ENCODE results near the gene LIPI. TPM values are rescaled to one million over a fixed set of nuclear protein-coding genes. Genes with fewer than 3 reads are reported as not detected.

LIPI gene
- polyA plus RNA-seq = not detected

DNA sequence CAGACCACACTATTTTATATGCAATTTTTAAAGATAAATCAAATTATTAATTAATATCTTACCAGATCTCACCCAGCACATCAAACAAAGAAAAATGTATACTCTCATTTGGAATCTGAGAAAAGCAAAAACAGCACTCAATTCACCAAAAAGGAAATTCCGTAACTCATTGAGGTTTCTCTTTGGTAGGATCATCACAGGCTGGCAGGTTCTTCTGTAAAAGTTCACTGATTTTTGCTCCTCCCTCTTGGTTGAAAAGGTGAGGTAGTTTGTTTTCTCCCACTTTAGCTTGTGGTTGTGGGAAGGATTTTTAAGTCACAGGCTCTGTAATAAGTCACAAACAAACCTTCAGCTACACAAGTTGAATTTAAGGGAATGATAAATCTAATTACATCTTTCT is at the start of gene LIPI:
TSS of gene LIPI (minus strand) at position 218 of the 400 bp plus-strand sequence. CDS start at position 108, 110 bp downstream.
- Mint-ChIP-seq H3K4me1 (no peaks in the 10 kb centered on the region), H3K9me3 (peaks cover 0 to 1% (median 0%) of the 10 kb centered on the region in 3 donors), H3K36me3 (no peaks in the 10 kb centered on the region), H3K27me3 (peaks cover 4% of the 10 kb centered on the region), H3K27ac (no peak within 1 kb of the TSS), H3K4me3 (no peak within 1 kb of the TSS)

DNA sequence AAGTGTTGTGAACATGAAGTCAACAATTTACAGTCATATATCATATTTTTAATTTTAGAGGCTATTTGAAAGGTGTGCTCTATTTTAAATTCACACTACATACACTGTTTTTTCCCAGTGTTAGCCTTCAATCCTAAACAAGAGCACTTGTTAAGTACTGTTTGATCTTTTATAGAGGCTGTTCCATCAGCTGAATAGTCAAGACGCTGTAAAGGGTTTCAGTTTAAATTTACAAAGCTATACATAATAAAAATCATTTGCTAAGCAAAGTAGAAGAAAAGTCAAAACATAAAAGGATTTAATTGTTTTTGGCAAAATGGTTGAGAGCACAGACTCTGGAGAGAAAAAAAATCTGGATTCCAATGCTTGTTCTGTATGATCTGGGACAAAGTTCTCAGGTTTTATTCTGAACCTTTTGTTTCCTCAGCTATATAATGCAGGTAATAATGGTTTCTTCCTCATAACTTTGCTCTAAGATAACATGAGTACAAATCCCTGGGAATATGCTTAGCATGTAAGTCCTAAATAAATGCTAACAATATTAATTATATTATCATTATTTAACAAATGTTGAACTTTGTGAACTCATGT is 49.5 kb upstream of the LIPI start:
- no peaks in the 10 kb centered on the region for H3K4me1 Mint-ChIP-seq
- H3K27ac Mint-ChIP-seq = no peak overlapping the region

DNA sequence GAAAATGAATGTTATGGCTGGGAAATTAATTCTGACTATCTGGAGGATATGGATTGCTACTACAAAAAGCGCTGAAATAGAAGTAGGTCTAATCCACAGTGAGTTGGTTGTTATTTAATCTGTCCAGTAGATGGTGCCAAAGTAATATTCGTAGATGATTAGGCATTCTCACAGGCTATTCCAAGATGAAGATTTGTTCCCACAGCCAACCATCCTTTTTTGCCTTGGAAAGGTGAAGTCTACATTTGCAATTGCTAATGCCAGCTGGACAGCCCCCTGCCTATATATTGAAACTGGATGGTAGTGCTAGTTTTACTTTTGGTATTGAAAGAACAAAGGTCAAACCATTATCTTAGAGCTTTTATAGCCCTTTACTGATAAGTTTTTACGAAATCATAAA is 49.0 kb upstream of the LIPI start:
- H3K36me3 Mint-ChIP-seq = no peaks in the 10 kb centered on the region
- H3K9me3 Mint-ChIP-seq = no peaks in the 10 kb centered on the region
- no peak overlapping the region for H3K4me3 Mint-ChIP-seq
- H3K4me1 Mint-ChIP-seq = no peaks in the 10 kb centered on the region
- no peak overlapping the region for H3K27ac Mint-ChIP-seq
- H3K27me3 Mint-ChIP-seq = no peaks in the 10 kb centered on the region

More for the DNA sequence above, 49.5 kb upstream of the LIPI start:
- no peaks in the 10 kb centered on the region for H3K36me3 Mint-ChIP-seq
- no peak overlapping the region for H3K4me3 Mint-ChIP-seq
- H3K9me3 Mint-ChIP-seq = no peaks in the 10 kb centered on the region
- no peaks in the 10 kb centered on the region for H3K27me3 Mint-ChIP-seq

DNA sequence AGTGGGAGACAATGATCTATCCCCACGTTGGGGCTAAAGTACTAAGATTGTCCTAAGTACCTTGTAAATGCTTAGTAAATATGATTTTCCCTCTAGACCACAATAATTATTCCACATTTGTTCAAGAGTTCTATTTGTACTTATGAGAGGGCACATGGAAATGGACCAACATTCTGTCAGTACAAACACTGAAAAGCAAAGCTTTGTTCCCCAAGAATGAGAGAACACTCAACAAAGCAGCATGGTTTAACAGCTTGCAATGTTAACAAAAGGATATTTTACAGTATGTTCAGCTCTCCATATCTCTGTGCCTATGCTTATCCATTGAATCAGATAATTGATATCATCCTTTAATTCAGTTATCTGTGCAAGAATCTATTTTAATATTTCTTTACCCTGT is 40.6 kb upstream of the LIPI start:
- Mint-ChIP-seq H3K9me3 (peaks cover 0 to 7% (median 3%) of the 10 kb centered on the region in 3 donors), H3K4me1 (peaks cover 0 to 5% (median 4%) of the 10 kb centered on the region in 3 donors), H3K4me3 (no peak overlapping the region), H3K27ac (no peak overlapping the region), H3K36me3 (peaks cover 4% of the 10 kb centered on the region), H3K27me3 (peaks cover 5% of the 10 kb centered on the region)

DNA sequence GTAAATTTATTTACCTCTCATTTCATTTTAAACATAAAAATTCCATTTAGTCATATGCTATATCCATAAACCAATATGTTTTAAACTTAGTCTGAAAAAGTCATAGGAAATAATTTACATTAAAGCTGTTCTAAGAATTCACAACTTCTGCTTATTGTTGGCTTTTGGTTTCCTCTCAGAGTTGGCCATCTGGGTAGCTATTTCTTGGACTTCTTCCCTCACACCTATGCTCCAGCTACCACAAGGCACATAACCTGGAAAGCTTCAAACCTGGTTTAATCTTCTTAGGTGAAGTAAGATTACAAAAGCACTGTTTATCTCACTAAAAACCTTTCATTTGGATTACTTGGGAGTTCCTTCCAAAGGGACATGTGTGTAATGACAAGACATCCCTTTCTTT is 35.0 kb upstream of the LIPI start:
- H3K27ac Mint-ChIP-seq = no peak overlapping the region
- H3K36me3 Mint-ChIP-seq = peaks cover 4% of the 10 kb centered on the region
- H3K27me3 Mint-ChIP-seq = peaks cover 5% of the 10 kb centered on the region
- no peak overlapping the region for H3K4me3 Mint-ChIP-seq
- peaks cover 0 to 7% (median 3%) of the 10 kb centered on the region in 3 donors for H3K9me3 Mint-ChIP-seq
- H3K4me1 Mint-ChIP-seq = no peaks in the 10 kb centered on the region

DNA sequence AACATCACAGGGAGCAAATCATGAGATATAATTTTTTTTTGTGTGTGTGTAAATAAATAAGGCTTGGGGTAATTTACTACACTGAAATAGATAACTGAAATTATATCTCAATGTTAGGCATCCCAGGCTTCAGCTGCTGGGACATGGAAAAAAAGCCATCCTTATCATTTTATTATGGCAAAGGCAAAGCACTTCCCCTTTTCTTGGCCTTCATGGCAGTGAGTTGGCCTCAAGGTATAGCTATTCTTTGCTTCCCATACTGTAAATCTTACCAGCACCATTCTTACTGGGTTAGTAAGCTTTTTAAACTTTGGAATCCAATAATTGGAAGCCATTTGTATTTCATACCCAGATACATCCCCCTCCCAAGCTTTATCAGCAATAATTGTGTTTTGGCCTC is 34.2 kb upstream of the LIPI start:
- H3K4me1 Mint-ChIP-seq = no peaks in the 10 kb centered on the region
- peaks cover 5% of the 10 kb centered on the region for H3K27me3 Mint-ChIP-seq
- peaks cover 4% of the 10 kb centered on the region for H3K36me3 Mint-ChIP-seq
- no peak overlapping the region for H3K27ac Mint-ChIP-seq
- no peak overlapping the region for H3K4me3 Mint-ChIP-seq
- peaks cover 0 to 4% (median 2%) of the 10 kb centered on the region in 3 donors for H3K9me3 Mint-ChIP-seq

DNA sequence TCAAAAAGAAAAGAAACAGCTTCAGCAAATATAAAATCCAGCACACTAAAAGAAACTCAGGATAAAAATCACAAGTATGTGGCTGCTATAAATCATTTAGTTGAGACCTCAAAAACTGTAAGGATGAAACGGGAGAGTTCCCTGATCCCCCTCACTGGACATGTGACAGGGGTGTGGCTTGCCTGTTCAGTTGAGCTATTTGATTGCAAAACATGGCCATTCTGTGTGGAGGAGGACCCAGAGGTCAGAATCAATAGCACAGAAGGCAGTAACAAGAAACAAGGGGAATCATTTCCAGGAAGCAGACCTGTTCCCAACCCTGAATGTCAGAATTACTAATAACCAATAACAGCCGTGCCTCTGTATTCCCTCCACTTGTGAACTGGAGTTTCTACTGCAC is 33.1 kb upstream of the LIPI start:
- Mint-ChIP-seq H3K27me3 (peaks cover 5% of the 10 kb centered on the region), H3K9me3 (no peaks in the 10 kb centered on the region), H3K36me3 (peaks cover 4% of the 10 kb centered on the region), H3K27ac (no peak overlapping the region), H3K4me3 (no peak overlapping the region), H3K4me1 (no peaks in the 10 kb centered on the region)

DNA sequence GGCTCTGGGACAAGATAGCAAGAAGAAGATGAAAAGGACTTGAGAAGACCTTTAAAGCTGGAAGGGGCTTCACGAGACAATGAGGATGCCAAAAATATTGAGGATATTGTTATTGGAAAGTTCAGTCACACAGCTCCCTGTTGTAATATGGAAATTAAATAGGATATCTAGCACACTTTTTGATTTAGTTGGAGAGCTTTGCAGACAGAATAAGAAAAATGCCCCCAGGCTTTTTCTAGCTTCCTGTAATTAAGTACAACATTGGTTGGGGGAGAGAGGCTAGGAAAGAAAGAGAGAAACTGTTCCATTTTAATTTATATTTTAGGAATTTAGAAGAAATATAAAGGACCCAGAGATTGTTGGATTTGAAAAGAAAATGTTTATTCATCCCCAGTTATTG is 32.7 kb upstream of the LIPI start:
- peaks cover 4% of the 10 kb centered on the region for H3K36me3 Mint-ChIP-seq

DNA sequence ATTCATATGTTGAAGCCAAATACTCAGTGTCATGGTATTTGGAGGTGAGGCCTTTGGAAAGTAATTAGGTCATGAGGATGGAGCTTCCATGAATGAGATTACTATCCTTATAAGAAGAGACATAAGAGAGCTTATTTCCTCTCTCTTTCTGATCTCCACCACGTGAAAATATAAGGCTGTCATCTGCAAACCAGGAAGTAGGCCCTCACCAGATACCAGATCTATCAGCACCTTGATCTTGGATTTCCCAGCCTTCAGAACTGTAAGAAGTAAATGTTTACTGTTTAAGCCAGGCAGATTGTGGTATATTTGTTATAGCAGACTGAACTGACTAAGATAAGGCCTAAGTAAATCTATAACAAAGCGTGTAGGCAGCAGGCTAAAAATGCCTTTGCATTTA is 30.5 kb upstream of the LIPI start:
- H3K27ac Mint-ChIP-seq = peak overlapping the region in 1 of 3 donors; percentile 48
- no peaks in the 10 kb centered on the region for H3K27me3 Mint-ChIP-seq
- no peaks in the 10 kb centered on the region for H3K4me1 Mint-ChIP-seq
- H3K4me3 Mint-ChIP-seq = no peak overlapping the region
- no peaks in the 10 kb centered on the region for H3K9me3 Mint-ChIP-seq
- H3K36me3 Mint-ChIP-seq = no peaks in the 10 kb centered on the region

More for the DNA sequence above, 32.7 kb upstream of the LIPI start:
- H3K27me3 Mint-ChIP-seq = peaks cover 2% of the 10 kb centered on the region
- H3K4me1 Mint-ChIP-seq = no peaks in the 10 kb centered on the region
- H3K27ac Mint-ChIP-seq = no peak overlapping the region
- no peaks in the 10 kb centered on the region for H3K9me3 Mint-ChIP-seq
- no peak overlapping the region for H3K4me3 Mint-ChIP-seq

DNA sequence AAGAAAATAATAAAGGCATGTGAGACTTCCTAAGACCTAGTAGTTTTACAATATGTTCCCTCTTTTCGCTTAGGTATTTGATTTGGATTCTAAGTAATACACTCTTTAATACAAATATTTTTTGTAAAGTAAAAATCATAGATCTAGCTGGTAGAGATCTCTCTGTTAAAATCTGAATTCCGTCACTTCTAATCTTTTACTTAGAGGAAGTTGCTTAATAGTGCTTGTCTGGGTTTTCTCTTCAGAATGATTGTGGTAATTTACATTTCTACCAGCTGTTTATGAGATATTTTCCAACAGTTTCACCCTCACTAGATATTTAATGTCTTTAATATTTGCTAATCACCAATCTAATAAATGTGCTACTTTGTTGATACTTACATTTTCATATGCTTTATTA is 28.5 kb upstream of the LIPI start:
- Mint-ChIP-seq H3K4me1 (no peaks in the 10 kb centered on the region), H3K27ac (no peak overlapping the region), H3K9me3 (no peaks in the 10 kb centered on the region), H3K4me3 (no peak overlapping the region), H3K36me3 (no peaks in the 10 kb centered on the region), H3K27me3 (no peaks in the 10 kb centered on the region)

DNA sequence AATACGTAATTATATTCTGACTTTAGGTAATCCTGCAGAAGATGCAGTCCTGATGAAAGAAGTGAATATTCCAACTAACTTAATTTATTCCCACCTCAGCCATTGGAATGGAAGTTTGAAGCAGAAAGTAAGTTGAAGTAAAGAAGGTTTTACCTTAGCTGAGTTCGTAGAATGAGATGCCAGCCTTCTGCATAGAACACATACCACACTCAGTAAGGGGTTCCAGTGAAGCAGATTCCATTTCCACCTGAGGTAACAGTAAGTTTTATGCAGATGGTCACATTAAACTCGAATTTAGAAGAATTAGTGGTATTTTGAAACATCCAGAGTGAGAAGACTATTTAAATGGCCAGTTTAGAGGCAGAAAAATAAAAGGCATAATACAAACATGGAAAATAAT is 25.4 kb upstream of the LIPI start:
- Mint-ChIP-seq H3K4me3 (no peak overlapping the region), H3K27me3 (no peaks in the 10 kb centered on the region), H3K27ac (no peak overlapping the region), H3K4me1 (no peaks in the 10 kb centered on the region), H3K9me3 (no peaks in the 10 kb centered on the region), H3K36me3 (no peaks in the 10 kb centered on the region)

DNA sequence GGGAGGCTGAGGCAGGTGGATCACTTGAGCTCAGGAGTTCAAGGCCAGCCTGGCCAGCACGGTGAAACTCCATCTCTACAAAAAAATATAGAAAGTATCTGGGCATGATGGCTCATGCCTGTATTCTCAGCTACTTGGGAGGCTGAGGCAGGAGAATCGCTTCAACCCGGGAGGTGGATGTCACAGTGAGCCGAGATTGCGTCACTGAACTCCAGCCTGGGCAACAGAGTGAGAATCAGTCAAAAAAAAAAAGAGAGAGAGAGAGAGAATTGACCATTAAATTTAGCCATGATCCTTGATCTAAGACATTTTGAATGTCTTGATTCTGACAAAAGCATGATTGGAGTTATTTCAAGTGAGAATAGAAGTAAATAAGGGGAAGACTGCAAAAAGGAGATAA is 24.3 kb upstream of the LIPI start:
- Mint-ChIP-seq H3K9me3 (peaks cover 0 to 3% (median 2%) of the 10 kb centered on the region in 3 donors), H3K36me3 (no peaks in the 10 kb centered on the region), H3K27me3 (no peaks in the 10 kb centered on the region), H3K4me1 (no peaks in the 10 kb centered on the region), H3K27ac (no peak overlapping the region), H3K4me3 (no peak overlapping the region)

DNA sequence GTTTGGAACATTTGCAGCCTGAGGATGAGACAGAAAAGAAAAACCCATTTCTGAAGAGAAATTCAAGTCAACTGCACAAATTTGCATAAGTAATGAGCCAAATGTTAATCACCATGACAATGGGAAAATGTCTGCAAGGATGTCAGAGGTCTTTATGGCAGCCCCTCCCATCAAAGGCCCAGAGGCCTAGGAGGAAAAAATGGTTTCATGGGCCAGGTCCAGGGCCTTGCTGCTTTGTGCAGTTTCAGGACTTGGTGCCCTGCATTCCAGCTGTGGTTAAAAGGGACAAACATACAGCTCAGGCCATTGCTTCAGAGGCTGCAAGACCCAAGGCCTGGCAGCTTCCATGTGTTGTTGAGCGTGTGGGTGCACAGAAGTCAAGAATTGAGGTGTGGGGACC is 18.6 kb upstream of the LIPI start:
- no peak overlapping the region for H3K4me3 Mint-ChIP-seq
- no peaks in the 10 kb centered on the region for H3K4me1 Mint-ChIP-seq
- H3K9me3 Mint-ChIP-seq = peaks cover 9 to 15% (median 9%) of the 10 kb centered on the region in 3 donors
- no peaks in the 10 kb centered on the region for H3K27me3 Mint-ChIP-seq
- H3K27ac Mint-ChIP-seq = no peak overlapping the region
- H3K36me3 Mint-ChIP-seq = peaks cover 4% of the 10 kb centered on the region

DNA sequence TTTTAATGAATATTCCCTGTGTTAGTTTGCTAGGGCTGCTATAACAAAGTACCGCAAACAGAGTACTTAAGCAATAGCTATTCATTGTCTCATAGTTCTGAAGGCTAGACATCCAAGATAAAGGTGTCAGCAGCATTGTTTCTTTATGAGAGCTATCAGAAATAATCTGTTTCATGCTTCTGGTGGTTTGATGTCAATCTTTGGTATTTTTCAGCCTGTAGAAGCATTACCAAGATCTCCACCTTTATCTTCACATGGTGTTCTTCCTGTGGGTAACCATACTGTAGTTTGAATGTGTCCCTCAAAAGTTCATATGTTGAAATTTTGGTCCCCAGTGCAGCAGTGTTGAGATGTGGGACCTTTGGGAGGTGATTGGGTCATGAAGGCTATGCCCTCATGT is 12.6 kb upstream of the LIPI start:
- H3K4me1 Mint-ChIP-seq = no peaks in the 10 kb centered on the region
- H3K27me3 Mint-ChIP-seq = no peaks in the 10 kb centered on the region
- no peak overlapping the region for H3K4me3 Mint-ChIP-seq
- H3K36me3 Mint-ChIP-seq = peaks cover 5% of the 10 kb centered on the region
- no peak overlapping the region for H3K27ac Mint-ChIP-seq
- peaks cover under 1% of the 10 kb centered on the region in 3 donors for H3K9me3 Mint-ChIP-seq

DNA sequence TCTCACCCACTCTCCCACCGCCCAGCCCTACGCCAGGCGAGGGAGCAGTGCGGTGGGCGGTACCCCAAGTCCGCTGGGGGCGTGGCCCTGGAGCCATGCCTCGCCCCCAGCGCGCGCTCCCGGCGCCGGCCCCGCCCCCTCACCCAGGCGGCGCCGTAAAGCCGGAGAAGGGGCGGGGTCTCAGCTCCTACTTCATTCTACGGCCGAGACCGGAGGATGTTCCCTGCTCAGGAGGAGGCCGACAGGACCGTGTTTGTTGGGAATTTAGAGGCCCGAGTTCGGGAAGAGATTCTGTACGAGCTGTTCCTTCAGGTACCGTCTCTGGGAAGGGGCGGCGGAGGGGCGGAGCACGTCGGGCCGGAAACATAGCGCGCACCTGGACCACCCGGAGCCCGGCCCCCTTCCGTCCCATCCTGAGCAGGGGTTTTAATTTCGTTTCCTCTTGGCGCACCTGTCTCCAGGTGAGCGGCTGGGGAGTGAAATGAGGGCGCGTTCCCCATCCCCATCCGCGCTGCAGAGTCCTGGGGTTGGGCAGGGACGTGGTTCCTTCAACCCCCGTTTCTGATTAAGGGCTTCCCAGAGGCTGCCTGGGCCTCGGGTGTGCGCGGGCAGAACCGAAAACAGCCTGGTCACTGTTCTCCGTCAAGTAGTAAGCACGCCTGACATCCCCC is 5.4 kb upstream of the LIPI start, which contains the start of gene RBM11:
TSS of gene RBM11 (plus strand) at position 187 of the 671 bp plus-strand sequence. CDS start at position 217, 30 bp downstream.
- H3K4me1 Mint-ChIP-seq = peaks cover 4 to 7% (median 6%) of the 10 kb centered on the region in 3 donors
- peak within 1 kb of the TSS in 2 of 3 donors; percentile 46 to 50 for H3K27ac Mint-ChIP-seq
- H3K36me3 Mint-ChIP-seq = no peaks in the 10 kb centered on the region
- peaks cover 0 to 1% (median 0%) of the 10 kb centered on the region in 3 donors for H3K9me3 Mint-ChIP-seq
- peaks cover 4% of the 10 kb centered on the region for H3K27me3 Mint-ChIP-seq
- H3K4me3 Mint-ChIP-seq = peak within 1 kb of the TSS; percentile 88 to 95 (median 92)

DNA sequence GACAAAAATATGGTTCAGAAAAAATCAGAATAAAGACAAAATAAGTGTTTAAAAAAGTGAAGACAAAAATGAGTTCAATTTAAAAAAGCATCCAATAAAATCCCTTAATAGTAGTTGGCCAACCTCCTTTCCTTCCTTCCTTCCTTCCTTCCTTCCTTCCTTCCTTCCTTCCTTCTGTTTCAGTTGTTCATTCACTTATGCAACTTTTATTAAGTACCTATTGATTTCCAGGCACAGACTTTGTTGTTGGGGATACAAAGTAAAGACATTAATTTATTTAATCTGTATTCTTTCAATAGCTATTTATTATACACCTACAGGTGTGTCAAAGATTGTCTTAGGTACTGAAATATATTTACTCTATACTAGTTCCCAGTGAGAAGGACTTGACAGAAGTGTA is 2.4 kb upstream of the LIPI start:
- H3K9me3 Mint-ChIP-seq = peaks cover 0 to 1% (median 0%) of the 10 kb centered on the region in 3 donors
- no peak overlapping the region for H3K27ac Mint-ChIP-seq
- peaks cover 4% of the 10 kb centered on the region for H3K27me3 Mint-ChIP-seq
- peak overlapping the region in 1 of 4 donors; percentile 55 for H3K4me3 Mint-ChIP-seq
- no peaks in the 10 kb centered on the region for H3K36me3 Mint-ChIP-seq
- H3K4me1 Mint-ChIP-seq = peaks cover 4 to 7% (median 6%) of the 10 kb centered on the region in 3 donors
